ENCODE results near the gene NAPSA. TPM values are rescaled to one million over a fixed set of nuclear protein-coding genes. Genes with fewer than 3 reads are reported as not detected.

The NAPSA gene
- total and polyA plus RNA-seq, 7 donors = 0.55 to 2.4 (median 0.95) TPM; not detected in 2

- no peak for DNase-seq
- Histone ChIP-seq H3K9me3 (no peaks in the 10 kb centered on the region), H3K4me1 (no peaks in the 10 kb centered on the region), H3K27me3 (peaks cover 17 to 53% (median 39%) of the 10 kb centered on the region in 3 donors), H3K27ac (no peak overlapping the region), H3K36me3 (no peaks in the 10 kb centered on the region), H3K4me3 (no peak overlapping the region)
- 88 to 90% methylated on average over 8 of the region's 8 CpGs for WGBS, 2 donors
- intact Hi-C loops (cut with DNase I) = no loop called here
- TF ChIP-seq EP300 (IDR thresholded peaks at IDR 0.05) = no peak
- no peak for TF ChIP-seq CTCF (IDR thresholded peaks at IDR 0.05)
- TF ChIP-seq POLR2A (IDR thresholded peaks at IDR 0.05) = no peak
- no peak for TF ChIP-seq POLR2AphosphoS5 (IDR thresholded peaks at IDR 0.05)
Measured at GRCh38 chr19:50318438-50318837, 47.0 kb downstream of the NAPSA start.

GRCh38 chr19:50317115-50317514, 48.3 kb downstream of the NAPSA start:
- no peaks in the 10 kb centered on the region for H3K4me1 ChIP-seq
- H3K27me3 ChIP-seq = peaks cover 27 to 67% (median 52%) of the 10 kb centered on the region in 3 donors
- no peaks in the 10 kb centered on the region for H3K36me3 ChIP-seq
- DNase-seq = no peak
- intact Hi-C loops (cut with DNase I) = no loop called here
- no peak for TF ChIP-seq POLR2AphosphoS5 (IDR thresholded peaks at IDR 0.05)
- no peak overlapping the region for H3K27ac ChIP-seq
- WGBS, 2 donors = 84 to 85% methylated on average over 4 of the region's 4 CpGs
- no peaks in the 10 kb centered on the region for H3K9me3 ChIP-seq
- H3K4me3 ChIP-seq = no peak overlapping the region

- no peak for DNase-seq
- Histone ChIP-seq H3K9me3 (no peaks in the 10 kb centered on the region), H3K27me3 (peaks cover 30 to 79% (median 64%) of the 10 kb centered on the region in 3 donors)
Measured at GRCh38 chr19:50315773-50316448, 49.5 kb downstream of the NAPSA start.

GRCh38 chr19:50314724-50315708, 50.4 kb downstream of the NAPSA start:
- DNase-seq = no peak
- Histone ChIP-seq H3K27me3 (peaks cover 30 to 79% (median 70%) of the 10 kb centered on the region in 3 donors), H3K4me3 (no peak overlapping the region), H3K27ac (no peak overlapping the region), H3K4me1 (no peaks in the 10 kb centered on the region), H3K36me3 (no peaks in the 10 kb centered on the region), H3K9me3 (no peaks in the 10 kb centered on the region)
- WGBS, 2 donors = 4 to 34% methylated on average over 39 to 40 of the region's 40 CpGs
- TF ChIP-seq POLR2A (IDR thresholded peaks at IDR 0.05) (no peak), EP300 (IDR thresholded peaks at IDR 0.05) (no peak), CTCF (IDR thresholded peaks at IDR 0.05) (no peak), POLR2AphosphoS5 (IDR thresholded peaks at IDR 0.05) (no peak)
- intact Hi-C loops (cut with DNase I) = no loop called here

More at GRCh38 chr19:50315773-50316448, 49.5 kb downstream of the NAPSA start:
- intact Hi-C loops (cut with DNase I) = no loop called here
- H3K4me3 ChIP-seq = no peak overlapping the region
- TF ChIP-seq POLR2A (IDR thresholded peaks at IDR 0.05) (no peak), POLR2AphosphoS5 (IDR thresholded peaks at IDR 0.05) (no peak), CTCF (IDR thresholded peaks at IDR 0.05) (no peak), EP300 (IDR thresholded peaks at IDR 0.05) (no peak)
- 4 to 61% methylated on average over 18 of the region's 18 CpGs for WGBS, 2 donors
- H3K4me1 ChIP-seq = no peaks in the 10 kb centered on the region
- no peaks in the 10 kb centered on the region for H3K36me3 ChIP-seq
- H3K27ac ChIP-seq = no peak overlapping the region

All from sigmoid colon (tissue), 7 donors.